GM19395 (cell line): ENCODE results near the gene CCR7.
"Not testable (repeated sequence)": the region's sequence is repeated elsewhere in the genome, so short reads cannot be mapped to it uniquely, and the experiment has no call there.

ENCODE experiments used
- ATAC-seq: cut with Tn5 transposase; IDR thresholded peaks from one replicate; pipeline ENCODE4 v1.9.1; 2021; ENCODE audit warnings: mild to moderate bottlenecking, moderate library complexity; ENCODE audit not compliant: unreplicated experiment

The CCR7 gene

GRCh38 chr17:40551879-40552768 is 13.1 kb downstream of the CCR7 start:
- no peak for ATAC-seq

- ATAC-seq = no peak
Observed at GRCh38 chr17:40551091-40551878, 14.0 kb downstream of the CCR7 start.

GRCh38 chr17:40550608-40551007 is 14.7 kb downstream of the CCR7 start:
- ATAC-seq = no peak

GRCh38 chr17:40548982-40549685 is 16.1 kb downstream of the CCR7 start:
- no peak for ATAC-seq

GRCh38 chr17:40548491-40548981 is 16.7 kb downstream of the CCR7 start:
- no peak for ATAC-seq

- no peak for ATAC-seq
Observed at GRCh38 chr17:40547785-40548478, 17.3 kb downstream of the CCR7 start.

GRCh38 chr17:40547079-40547784 is 18.0 kb downstream of the CCR7 start:
- no peak for ATAC-seq

- ATAC-seq = not testable (repeated sequence)
Observed at GRCh38 chr17:40546497-40546896, 18.8 kb downstream of the CCR7 start.

- ATAC-seq = no peak
Observed at GRCh38 chr17:40545660-40546059, 19.6 kb downstream of the CCR7 start.

GRCh38 chr17:40542558-40543411 is 22.5 kb downstream of the CCR7 start:
- ATAC-seq = no peak

- no peak for ATAC-seq
Observed at GRCh38 chr17:40541873-40542557, 23.3 kb downstream of the CCR7 start.

- no peak for ATAC-seq
Observed at GRCh38 chr17:40541060-40541872, 24.0 kb downstream of the CCR7 start.

- no peak for ATAC-seq
Observed at GRCh38 chr17:40540448-40540847, 24.8 kb downstream of the CCR7 start.

- no peak for ATAC-seq
Observed at GRCh38 chr17:40539711-40540411, 25.4 kb downstream of the CCR7 start.

GRCh38 chr17:40538936-40539705 is 26.2 kb downstream of the CCR7 start:
- no peak for ATAC-seq
